HepG2 (cell line): ENCODE measurements around the gene SH2D3C. TPM values are rescaled to one million over a fixed set of nuclear protein-coding genes. Genes with fewer than 3 reads are reported as not detected.

ENCODE experiments used
- AGO1 ChIP-seq: fragments of 200-400 bp; formaldehyde crosslinking; IDR thresholded peaks from 2 replicates; pipeline ENCODE4 v1.6.1; 2017; ENCODE audit warnings: mild to moderate bottlenecking, low read depth, low read length, moderate library complexity; ENCODE audit not compliant: poor library complexity, severe bottlenecking
- CCDC6 ChIP-seq: sonication (generic); formaldehyde crosslinking; IDR thresholded peaks from 2 replicates; pipeline ENCODE4 v1.8.1; 2022; ENCODE audit warnings: mild to moderate bottlenecking, missing genetic modification reagents, moderate library complexity
- DPF2 ChIP-seq: sonication (generic); formaldehyde crosslinking; IDR thresholded peaks from 2 replicates; pipeline ENCODE4 v1.4.0; 2020; ENCODE audit warnings: mild to moderate bottlenecking, low read depth, missing genetic modification reagents, borderline replicate concordance
- HMG20B ChIP-seq: conservative IDR thresholded peaks from 2 replicates; pipeline ENCODE4 v1.6.1; 2016; ENCODE audit warnings: missing genetic modification reagents, missing compliant biosample characterization
- HNF4G ChIP-seq, 2 experiments: sonication (generic) in 1 of 2; formaldehyde crosslinking in 1 of 2; IDR thresholded peaks; 2 replicates each; pipeline versions ENCODE4 v1.4.0 to v1.6.1; 2011 to 2020; ENCODE audit warnings: borderline replicate concordance in 2 of 2, low read depth in 2 of 2, mild to moderate bottlenecking in 2 of 2, low read length in 1 of 2, missing genetic modification reagents in 1 of 2, moderate library complexity in 1 of 2
- KAT7 ChIP-seq: IDR thresholded peaks from 2 replicates; pipeline ENCODE4 v1.6.1; 2018; ENCODE audit warnings: borderline replicate concordance, missing compliant biosample characterization
- MTA1 ChIP-seq: sonication (generic); formaldehyde crosslinking; IDR thresholded peaks from 2 replicates; pipeline ENCODE4 v1.4.0; 2020; ENCODE audit warnings: missing genetic modification reagents, mild to moderate bottlenecking, borderline replicate concordance
- NFIC ChIP-seq: IDR thresholded peaks from 2 replicates; pipeline ENCODE4 v1.6.1; 2012; ENCODE audit warnings: mild to moderate bottlenecking, low read length, inconsistent platforms
- NFRKB ChIP-seq: fragments of 450-650 bp; IDR thresholded peaks from 2 replicates; pipeline ENCODE4 v1.6.1; 2017
- RNF219 ChIP-seq: sonication (generic); formaldehyde crosslinking; IDR thresholded peaks from 2 replicates; pipeline ENCODE4 v1.5.0; 2020; ENCODE audit warnings: mild to moderate bottlenecking, missing genetic modification reagents
- SKI ChIP-seq: fragments of 450-650 bp; IDR thresholded peaks from one replicate; pipeline ENCODE4 v1.6.1; 2018; ENCODE audit warnings: mild to moderate bottlenecking; ENCODE audit not compliant: partially characterized antibody
- SNRNP70 ChIP-seq: fragments of 200-400 bp; formaldehyde crosslinking; IDR thresholded peaks from 2 replicates; pipeline ENCODE4 v1.6.1; 2017; ENCODE audit warnings: mild to moderate bottlenecking, low read depth, low read length, moderate library complexity
- SP4 ChIP-seq: sonication (generic); formaldehyde crosslinking; IDR thresholded peaks from 2 replicates; pipeline ENCODE4 v1.8.1; 2023; ENCODE audit warnings: mild to moderate bottlenecking, missing genetic modification reagents
- SYNCRIP ChIP-seq: fragments of 200-400 bp; formaldehyde crosslinking; IDR thresholded peaks from 2 replicates; pipeline ENCODE4 v1.6.1; 2018; ENCODE audit warnings: mild to moderate bottlenecking, low read depth, low read length; ENCODE audit not compliant: insufficient read depth
- ZBED4 ChIP-seq: sonication (generic); formaldehyde crosslinking; IDR thresholded peaks from 2 replicates; pipeline ENCODE4 v1.4.0; 2020; ENCODE audit warnings: missing genetic modification reagents, borderline replicate concordance
- ZFP36L2 ChIP-seq: sonication (generic); formaldehyde crosslinking; IDR thresholded peaks from 2 replicates; pipeline ENCODE4 v1.4.0; 2020; ENCODE audit warnings: missing genetic modification reagents
- ZNF224 ChIP-seq: sonication (generic); formaldehyde crosslinking; IDR thresholded peaks from 2 replicates; pipeline ENCODE4 v1.5.0; 2020; ENCODE audit warnings: mild to moderate bottlenecking, missing genetic modification reagents
- ZNF225 ChIP-seq: sonication (generic); formaldehyde crosslinking; IDR thresholded peaks from 2 replicates; pipeline ENCODE4 v1.4.0; 2020; ENCODE audit warnings: mild to moderate bottlenecking, missing genetic modification reagents
- ZNF546 ChIP-seq: sonication (generic); formaldehyde crosslinking; conservative IDR thresholded peaks from 2 replicates; pipeline ENCODE4 v1.8.1; 2023; ENCODE audit warnings: mild to moderate bottlenecking, missing genetic modification reagents
- ZNF652 ChIP-seq: IDR thresholded peaks from 2 replicates; pipeline ENCODE4 v1.6.1; 2016; ENCODE audit warnings: low read depth, borderline replicate concordance
- ZNF691 ChIP-seq: sonication (generic); formaldehyde crosslinking; IDR thresholded peaks from 2 replicates; pipeline ENCODE4 v1.4.0; 2020; ENCODE audit warnings: missing genetic modification reagents, low read depth, mild to moderate bottlenecking, borderline replicate concordance
- ZNF713 ChIP-seq: sonication (generic); formaldehyde crosslinking; IDR thresholded peaks from 2 replicates; pipeline ENCODE4 v1.4.0; 2020; ENCODE audit warnings: mild to moderate bottlenecking, missing genetic modification reagents
- ZNF761 ChIP-seq: sonication (generic); formaldehyde crosslinking; conservative IDR thresholded peaks from 2 replicates; pipeline ENCODE4 v1.4.0; 2020; ENCODE audit warnings: mild to moderate bottlenecking, missing genetic modification reagents
- polyA plus RNA-seq, 8 experiments: library from polyadenylated mRNA; depleted of rRNA in 3 of 8; stranded (reverse) in 7 of 8; unstranded in 1 of 8; fragments of >200 nt; fragmentation: Illumina TruSeq in 4 of 8; extraction: Trizol in 4 of 8; gene quantifications; 2 replicates each; pipeline versions ENCODE4 v1.2.1 to v1.2.3, GENCODE V29; 2011 to 2016; ENCODE audit warnings: low read depth in 4 of 8, missing spikeins in 1 of 8, mixed read lengths in 1 of 8; ENCODE audit not compliant: insufficient read depth in 1 of 8
- total RNA-seq, 5 experiments: library from RNA; depleted of rRNA; stranded (reverse); fragments of >200 nt; fragmentation: Illumina TruSeq; extraction: Trizol; gene quantifications; 2 replicates each; pipeline ENCODE4 v1.2.3, GENCODE V29; 2016; ENCODE audit warnings: low read depth in 1 of 5

The SH2D3C gene
- total and polyA plus RNA-seq, 2 of the 13 experiments (the other 11 are each of a cell fraction or from before 2014, with no cell fraction given) = not detected

- TF ChIP-seq ZNF691 (CRISPR knock-in tag) (no peak), ZNF224 (no peak), ZNF225 (CRISPR knock-in tag) (peak; percentile 65; the same call in 1 of the 2 replicates), ZNF713 (CRISPR knock-in tag) (0 out of 2 replicates have a peak, but pooled peaks have one; percentile 65), SKI (no peak), MTA1 (CRISPR knock-in tag) (peak; percentile 41; the same call in 1 of the 2 replicates), CCDC6 (CRISPR knock-in tag) (no peak), ZNF546 (CRISPR knock-in tag) (0 out of 2 replicates have a peak, but pooled peaks have one; percentile 64), NFRKB (no peak), HMG20B (CRISPR knock-in tag) (no peak), SYNCRIP (no peak), RNF219 (no peak), ZBED4 (CRISPR knock-in tag) (no peak), SNRNP70 (no peak), NFIC (no peak), AGO1 (no peak), ZNF761 (CRISPR knock-in tag) (no peak), SP4 (CRISPR knock-in tag) (peak; percentile 84), HNF4G (IDR thresholded peaks at IDR 0.05; ENCODE audit: borderline replicate concordance, low read depth, low read length) (no peak), HNF4G (CRISPR knock-in tag; IDR thresholded peaks at IDR 0.05; ENCODE audit: borderline replicate concordance, low read depth) (no peak), ZNF652 (no peak), DPF2 (no peak), KAT7 (CRISPR knock-in tag) (no peak; the same call in 1 of the 2 replicates), ZFP36L2 (no peak)
These were observed 7.7 kb upstream of the SH2D3C start, which contains the start of gene CDK9 (continued) for GRCh38 chr9:127785933-127786772.
